HEK293T (cell line): ENCODE results near the gene SMG1.
"Not testable (repeated sequence)": the region's sequence is repeated elsewhere in the genome, so short reads cannot be mapped to it uniquely, and the experiment has no call there.

Experiments
- BHLHE40 ChIP-seq: fragments of 450-650 bp; IDR thresholded peaks from 2 replicates; pipeline ENCODE4 v1.6.1; 2016; ENCODE audit warnings: mild to moderate bottlenecking, moderate library complexity, borderline replicate concordance
- CTBP1 ChIP-seq: fragments of 450-650 bp; IDR thresholded peaks from 2 replicates; pipeline ENCODE4 v1.6.1; 2016; ENCODE audit warnings: borderline replicate concordance
- FOXM1 ChIP-seq: fragments of 450-650 bp; IDR thresholded peaks from 2 replicates; pipeline ENCODE4 v1.6.1; 2017; ENCODE audit warnings: mild to moderate bottlenecking, borderline replicate concordance
- L3MBTL2 ChIP-seq: fragments of 450-650 bp; conservative IDR thresholded peaks from 2 replicates; pipeline ENCODE4 v1.6.1; 2016; ENCODE audit warnings: mild to moderate bottlenecking
- LEF1 ChIP-seq: fragments of 450-650 bp; IDR thresholded peaks from 2 replicates; pipeline ENCODE4 v1.6.1; 2017; ENCODE audit warnings: mild to moderate bottlenecking, borderline replicate concordance
- SUZ12 ChIP-seq: fragments of 450-650 bp; IDR thresholded peaks from 2 replicates; pipeline ENCODE4 v1.6.1; 2016; ENCODE audit warnings: mild to moderate bottlenecking
- TARDBP ChIP-seq: fragments of 450-650 bp; IDR thresholded peaks from 2 replicates; pipeline ENCODE4 v1.6.1; 2016

DNA sequence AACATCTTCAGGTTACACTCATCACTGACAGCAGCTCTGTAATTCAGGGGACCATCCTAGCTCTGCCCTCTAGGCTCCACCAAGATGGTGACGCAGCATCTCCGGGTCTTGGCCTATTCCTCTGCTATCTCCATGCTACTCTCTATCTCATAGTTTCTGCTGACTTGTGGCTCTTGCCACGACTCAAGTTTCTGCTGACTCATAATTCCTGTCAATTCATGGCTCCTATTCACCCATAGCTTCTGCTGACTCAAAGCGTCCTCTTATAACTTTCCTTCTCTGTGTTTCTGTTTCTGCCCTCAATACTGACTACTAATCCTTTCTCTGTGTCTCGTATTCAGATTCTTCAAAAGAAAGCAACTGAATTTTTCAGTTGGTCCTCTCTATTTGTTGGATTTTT is 163.5 kb downstream of the SMG1 start:
- TF ChIP-seq TARDBP, FOXM1, L3MBTL2, BHLHE40, SUZ12, LEF1, CTBP1: not testable (repeated sequence)
